OCI-LY3 (cell line): ENCODE results near the gene HSPG2.

Source experiments
- EZH2phosphoT487 ChIP-seq: fragments of 200-600 bp; shearing (Covaris generic); IDR thresholded peaks from 2 replicates; pipeline ENCODE4 v1.6.1; 2018; ENCODE audit warnings: antibody characterized with exemption, mixed run types, low read depth
- TF ChIP-seq, protein P1 (sequence below): fragments of 200-600, 300-600 bp; sonication (generic); IDR thresholded peaks from 2 replicates; pipeline ENCODE4 v1.5.1; 2014; ENCODE audit warnings: antibody characterized with exemption, low read length, low read depth

DNA sequence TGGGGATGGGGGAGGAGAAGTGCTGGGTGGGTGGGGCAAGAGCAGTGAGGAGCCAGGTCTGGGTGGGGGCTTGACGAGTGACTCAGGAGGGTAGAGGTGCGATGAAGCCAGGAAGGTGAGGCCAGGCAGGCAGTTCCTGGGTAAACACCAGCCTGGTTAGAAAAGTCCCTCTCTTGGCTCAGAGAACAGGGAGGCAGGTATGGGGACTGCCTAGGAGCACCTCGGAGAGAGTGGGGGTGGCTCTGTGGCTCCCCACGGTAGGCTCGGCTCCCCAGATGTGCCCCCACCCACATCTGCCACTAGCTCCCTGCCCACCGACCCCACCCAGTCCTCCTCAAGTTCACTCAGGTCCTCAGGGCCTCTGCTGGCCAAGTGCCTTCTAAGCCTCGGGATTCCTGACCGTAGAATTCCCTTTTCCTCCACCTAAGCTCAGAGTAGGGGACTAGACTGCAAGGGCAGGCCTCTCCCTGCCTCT lies 1.2 kb downstream of the HSPG2 start:
- TF ChIP-seq, protein P1, sequence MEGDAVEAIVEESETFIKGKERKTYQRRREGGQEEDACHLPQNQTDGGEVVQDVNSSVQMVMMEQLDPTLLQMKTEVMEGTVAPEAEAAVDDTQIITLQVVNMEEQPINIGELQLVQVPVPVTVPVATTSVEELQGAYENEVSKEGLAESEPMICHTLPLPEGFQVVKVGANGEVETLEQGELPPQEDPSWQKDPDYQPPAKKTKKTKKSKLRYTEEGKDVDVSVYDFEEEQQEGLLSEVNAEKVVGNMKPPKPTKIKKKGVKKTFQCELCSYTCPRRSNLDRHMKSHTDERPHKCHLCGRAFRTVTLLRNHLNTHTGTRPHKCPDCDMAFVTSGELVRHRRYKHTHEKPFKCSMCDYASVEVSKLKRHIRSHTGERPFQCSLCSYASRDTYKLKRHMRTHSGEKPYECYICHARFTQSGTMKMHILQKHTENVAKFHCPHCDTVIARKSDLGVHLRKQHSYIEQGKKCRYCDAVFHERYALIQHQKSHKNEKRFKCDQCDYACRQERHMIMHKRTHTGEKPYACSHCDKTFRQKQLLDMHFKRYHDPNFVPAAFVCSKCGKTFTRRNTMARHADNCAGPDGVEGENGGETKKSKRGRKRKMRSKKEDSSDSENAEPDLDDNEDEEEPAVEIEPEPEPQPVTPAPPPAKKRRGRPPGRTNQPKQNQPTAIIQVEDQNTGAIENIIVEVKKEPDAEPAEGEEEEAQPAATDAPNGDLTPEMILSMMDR, result no peak
- TF ChIP-seq EZH2phosphoT487, result no peak
